HuH-7.5 (cell line): ENCODE measurements around the gene MXD3.
"Not testable (repeated sequence)": the region's sequence is repeated elsewhere in the genome, so short reads cannot be mapped to it uniquely, and the experiment has no call there.

Experiments used
- DNase-seq: peaks from one replicate; pipeline ENCODE4 v3.0.0; 2011; ENCODE audit warnings: low spot score

Gene MXD3

DNA sequence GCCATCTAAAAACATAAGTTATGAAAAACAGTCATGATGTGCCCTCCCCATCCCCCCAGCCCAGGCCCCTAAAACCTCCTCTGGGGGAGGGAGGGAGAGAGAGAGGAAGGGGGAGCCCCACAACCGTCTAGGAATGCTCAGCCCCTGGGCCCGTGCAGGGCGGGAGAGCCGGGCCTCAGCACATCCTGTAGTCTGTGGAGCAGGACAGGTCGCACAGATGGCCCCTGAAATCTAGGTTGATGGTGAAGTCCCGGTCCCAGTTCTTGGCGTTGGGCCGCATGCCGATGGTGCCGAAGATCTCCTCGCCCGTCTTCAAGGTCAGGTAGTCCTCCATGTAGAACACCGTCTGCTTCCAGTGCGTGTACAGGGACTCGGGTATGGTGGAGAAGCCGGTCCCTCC, 46.3 kb downstream of the MXD3 start:
- DNase-seq: no peak

- DNase-seq: no peak
These were observed 47.5 kb downstream of the MXD3 start for GRCh38 chr5:177264178-177264577.

GRCh38 chr5:177261510-177261909, 50.2 kb downstream of the MXD3 start:
- no peak for DNase-seq

GRCh38 chr5:177260961-177261360, 50.7 kb downstream of the MXD3 start:
- no peak for DNase-seq

GRCh38 chr5:177258711-177259110, 53.0 kb downstream of the MXD3 start:
- not testable (repeated sequence) for DNase-seq
